ENCODE data around the gene ATAD2B. TPM values are rescaled to one million over a fixed set of nuclear protein-coding genes. Genes with fewer than 3 reads are reported as not detected.
"Not testable (repeated sequence)": the region's sequence is repeated elsewhere in the genome, so short reads cannot be mapped to it uniquely, and the experiment has no call there.

The ATAD2B gene
- total RNA-seq, 2 donors from 2014 or later: 16.8 to 20.0 TPM

GRCh38 chr2:23788100-23788499 lies 138.8 kb downstream of the ATAD2B start:
- Histone ChIP-seq H3K4me1 (peaks cover 7% of the 10 kb centered on the region), H3K4me3 (no peak overlapping the region), H3K9me3 (no peaks in the 10 kb centered on the region), H3K27me3 (no peaks in the 10 kb centered on the region), H3K36me3 (replicated peaks in 1 of 2; ENCODE audit: insufficient read depth in 1 of 2, low read depth in 2 of 2) (peaks cover 0 to 5% of the 10 kb centered on the region in 2 donors), H3K27ac (no peak overlapping the region)
- 48 to 50% methylated on average over 1 of the region's 1 CpG for WGBS, 2 donors
- no peak for DNase-seq
- TF ChIP-seq CTCF (IDR thresholded peaks at IDR 0.05) (no peak), POLR2A (IDR thresholded peaks at IDR 0.05) (no peak)
- ATAC-seq: no peak
- intact Hi-C loops (cut with DNase I): no loop called here

- Histone ChIP-seq H3K36me3 (replicated peaks in 1 of 2; ENCODE audit: insufficient read depth in 1 of 2, low read depth in 2 of 2) (peaks cover 0 to 11% of the 10 kb centered on the region in 2 donors), H3K9me3 (no peaks in the 10 kb centered on the region), H3K27ac (no peak overlapping the region), H3K27me3 (no peaks in the 10 kb centered on the region), H3K4me3 (no peak overlapping the region), H3K4me1 (peaks cover 7% of the 10 kb centered on the region)
- intact Hi-C loops (cut with DNase I): no loop called here
- ATAC-seq (no peak), DNase-seq (no peak)
- TF ChIP-seq POLR2A (IDR thresholded peaks at IDR 0.05) (no peak), CTCF (IDR thresholded peaks at IDR 0.05) (no peak)
Observed at GRCh38 chr2:23784971-23785370, 142.0 kb downstream of the ATAD2B start.

GRCh38 chr2:23782646-23783045 lies 144.3 kb downstream of the ATAD2B start:
- H3K4me1 ChIP-seq: no peaks in the 10 kb centered on the region
- TF ChIP-seq POLR2A (IDR thresholded peaks at IDR 0.05): no peak
- no peak for TF ChIP-seq CTCF (IDR thresholded peaks at IDR 0.05)
- H3K27ac ChIP-seq: no peak overlapping the region
- 37 to 45% methylated on average over 1 of the region's 1 CpG for WGBS, 2 donors
- no peaks in the 10 kb centered on the region for H3K27me3 ChIP-seq
- intact Hi-C loops (cut with DNase I): no loop called here
- H3K4me3 ChIP-seq: no peak overlapping the region
- DNase-seq: no peak
- peaks cover 0 to 11% of the 10 kb centered on the region in 2 donors for H3K36me3 ChIP-seq (replicated peaks in 1 of 2; ENCODE audit: insufficient read depth in 1 of 2, low read depth in 2 of 2)
- ATAC-seq: no peak
- H3K9me3 ChIP-seq: no peaks in the 10 kb centered on the region

- TF ChIP-seq POLR2A (IDR thresholded peaks at IDR 0.05): no peak
- no peak for TF ChIP-seq CTCF (IDR thresholded peaks at IDR 0.05)
- DNase-seq: no peak
Observed at GRCh38 chr2:23782126-23782525, 144.8 kb downstream of the ATAD2B start.

GRCh38 chr2:23780465-23780864 lies 146.5 kb downstream of the ATAD2B start:
- intact Hi-C loops (cut with DNase I); H3K9me3 ChIP-seq; H3K4me3 ChIP-seq; H3K27ac ChIP-seq; DNase-seq; H3K4me1 ChIP-seq; H3K27me3 ChIP-seq; ATAC-seq; H3K36me3 ChIP-seq (replicated peaks in 1 of 2; ENCODE audit: insufficient read depth in 1 of 2, low read depth in 2 of 2): not testable (repeated sequence)
- 93% methylated on average over 10 of the region's 10 CpGs for WGBS, 2 donors

More at GRCh38 chr2:23782126-23782525, 144.8 kb downstream of the ATAD2B start:
- no peak overlapping the region for H3K27ac ChIP-seq
- no peaks in the 10 kb centered on the region for H3K9me3 ChIP-seq
- no peak for ATAC-seq
- no peaks in the 10 kb centered on the region for H3K4me1 ChIP-seq
- H3K27me3 ChIP-seq: no peaks in the 10 kb centered on the region
- intact Hi-C loops (cut with DNase I): no loop called here
- WGBS, 2 donors: 98% methylated on average over 2 of the region's 2 CpGs
- H3K4me3 ChIP-seq: no peak overlapping the region
- peaks cover 0 to 11% of the 10 kb centered on the region in 2 donors for H3K36me3 ChIP-seq (replicated peaks in 1 of 2; ENCODE audit: insufficient read depth in 1 of 2, low read depth in 2 of 2)

All from body of pancreas (tissue), 4 donors.